HUES64 (cell line): ENCODE measurements around the gene CD36.

ENCODE experiments used
- H3K27ac ChIP-seq: 2 replicates; pipeline ENCODE4 v1.7.0; 2013; ENCODE audit warnings: low read depth, low read length, inconsistent platforms
- H3K27me3 ChIP-seq: 2 replicates; pipeline ENCODE4 v1.6.1; 2013; ENCODE audit warnings: mild to moderate bottlenecking, low read length; ENCODE audit not compliant: insufficient read depth
- H3K36me3 ChIP-seq: 2 replicates; pipeline ENCODE4 v1.6.1; 2013; ENCODE audit warnings: mild to moderate bottlenecking, low read length; ENCODE audit not compliant: insufficient read depth
- H3K4me1 ChIP-seq: 2 replicates; pipeline ENCODE4 v1.6.1; 2013; ENCODE audit warnings: mild to moderate bottlenecking, low read length, moderate library complexity; ENCODE audit not compliant: insufficient read depth
- H3K4me3 ChIP-seq: 2 replicates; pipeline ENCODE4 v1.5.1; 2013; ENCODE audit warnings: mild to moderate bottlenecking, low read length, moderate library complexity
- H3K9ac ChIP-seq: 2 replicates; pipeline ENCODE4 v1.6.1; 2013; ENCODE audit warnings: mild to moderate bottlenecking, low read depth, low read length
- H3K9me3 ChIP-seq: 2 replicates; pipeline ENCODE4 v1.6.1; 2013; ENCODE audit warnings: low read depth, low read length; ENCODE audit not compliant: insufficient read depth
- WGBS: fragments of 150-250, 120-280 bp; methylation state at CpG from one replicate; pipeline ENCODE4 v1.1.7; 2013; ENCODE audit warnings: missing lambda C conversion rate; 5-methylcytosine and 5-hydroxymethylcytosine counted together

CD36 gene

DNA sequence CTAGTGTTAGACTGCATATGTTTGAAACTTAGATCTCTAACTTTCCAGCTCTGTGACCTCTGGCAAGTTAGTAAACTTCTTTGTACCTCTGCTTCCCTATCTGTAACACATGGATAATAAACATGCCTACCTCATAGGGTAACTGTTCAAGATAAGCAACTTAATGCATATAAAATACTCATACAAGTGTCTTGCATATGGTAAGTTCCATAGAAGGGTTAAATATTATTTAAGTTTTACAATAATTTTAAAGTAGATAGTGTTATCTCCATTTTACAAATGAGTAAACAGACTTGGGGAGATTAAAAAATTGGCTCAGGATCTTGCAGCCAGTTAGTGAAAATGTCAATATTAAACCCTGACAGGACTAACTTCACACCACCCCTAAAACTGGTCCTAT is 30.1 kb upstream of the CD36 start:
- Histone ChIP-seq H3K27me3 (no peaks in the 10 kb centered on the region), H3K27ac (no peak overlapping the region), H3K9me3 (no peaks in the 10 kb centered on the region), H3K9ac (no peak overlapping the region), H3K4me1 (no peaks in the 10 kb centered on the region), H3K36me3 (no peaks in the 10 kb centered on the region), H3K4me3 (no peak overlapping the region)

- no peaks in the 10 kb centered on the region for H3K36me3 ChIP-seq
- no peaks in the 10 kb centered on the region for H3K9me3 ChIP-seq
- H3K4me3 ChIP-seq: no peak overlapping the region
- H3K27me3 ChIP-seq: no peaks in the 10 kb centered on the region
- H3K4me1 ChIP-seq: peaks cover 8% of the 10 kb centered on the region
- H3K27ac ChIP-seq: no peak overlapping the region
- 87% methylated on average over 1 of the region's 1 CpG for WGBS
- no peak overlapping the region for H3K9ac ChIP-seq
Measured at GRCh38 chr7:80609751-80610150, 28.7 kb upstream of the CD36 start.

- H3K4me3 ChIP-seq: no peak overlapping the region
- H3K27ac ChIP-seq: no peak overlapping the region
Measured at GRCh38 chr7:80611353-80611752, 27.1 kb upstream of the CD36 start.

DNA sequence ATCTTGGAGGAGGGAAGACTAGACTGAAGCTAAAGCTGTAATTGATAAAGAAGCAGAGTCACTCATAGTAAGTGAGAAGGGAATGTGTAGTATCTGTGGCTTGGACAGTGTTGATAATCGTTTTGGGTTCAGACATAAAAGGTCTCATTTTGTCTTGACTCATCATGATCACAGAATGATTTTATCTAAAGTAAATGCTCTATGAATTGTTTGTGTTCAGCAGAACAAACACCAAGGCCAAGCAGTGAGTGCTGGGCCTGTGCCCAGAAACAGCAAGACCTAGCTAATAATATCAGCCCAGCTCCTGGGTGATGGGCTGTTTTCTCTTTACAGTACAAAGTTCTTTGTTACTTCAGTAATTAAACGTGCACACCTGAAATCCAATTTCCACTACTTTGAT is 26.7 kb upstream of the CD36 start:
- Histone ChIP-seq H3K36me3 (no peaks in the 10 kb centered on the region), H3K27me3 (no peaks in the 10 kb centered on the region), H3K9me3 (no peaks in the 10 kb centered on the region), H3K4me1 (peaks cover 14% of the 10 kb centered on the region), H3K9ac (no peak overlapping the region), H3K4me3 (no peak overlapping the region), H3K27ac (no peak overlapping the region)
- WGBS: 88% methylated on average over 1 of the region's 2 CpGs

More at GRCh38 chr7:80611353-80611752, 27.1 kb upstream of the CD36 start:
- WGBS: 95% methylated on average over 3 of the region's 3 CpGs
- Histone ChIP-seq H3K36me3 (no peaks in the 10 kb centered on the region), H3K4me1 (peaks cover 14% of the 10 kb centered on the region), H3K27me3 (no peaks in the 10 kb centered on the region), H3K9ac (no peak overlapping the region), H3K9me3 (no peaks in the 10 kb centered on the region)

DNA sequence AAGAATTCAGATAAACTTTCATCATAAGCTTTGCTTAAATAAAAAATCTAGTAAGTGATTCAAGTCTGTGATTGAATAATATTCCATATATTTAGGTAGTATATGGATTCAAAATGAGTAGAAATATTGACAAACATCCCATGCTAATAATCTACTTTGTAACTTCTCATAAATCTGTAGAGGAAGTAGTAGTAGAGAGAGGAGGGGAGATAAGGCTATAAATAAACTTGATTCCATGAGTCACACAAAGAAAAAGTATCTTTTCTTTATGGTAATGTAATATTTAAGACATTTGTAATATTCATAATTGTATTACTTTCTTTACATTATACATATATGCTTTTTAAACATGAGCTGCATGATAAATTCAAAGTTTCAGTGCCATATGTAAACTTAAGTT is 25.6 kb upstream of the CD36 start:
- no peak overlapping the region for H3K27ac ChIP-seq
- no peak overlapping the region for H3K4me3 ChIP-seq
- no peaks in the 10 kb centered on the region for H3K27me3 ChIP-seq
- no peaks in the 10 kb centered on the region for H3K9me3 ChIP-seq
- peaks cover 14% of the 10 kb centered on the region for H3K4me1 ChIP-seq
- no peaks in the 10 kb centered on the region for H3K36me3 ChIP-seq
- no peak overlapping the region for H3K9ac ChIP-seq

GRCh38 chr7:80613519-80613918 is 24.9 kb upstream of the CD36 start:
- no peak overlapping the region for H3K27ac ChIP-seq
- peaks cover 14% of the 10 kb centered on the region for H3K4me1 ChIP-seq
- no peak overlapping the region for H3K4me3 ChIP-seq
- 98% methylated on average over 1 of the region's 1 CpG for WGBS
- H3K9ac ChIP-seq: no peak overlapping the region
- no peaks in the 10 kb centered on the region for H3K9me3 ChIP-seq
- no peaks in the 10 kb centered on the region for H3K36me3 ChIP-seq
- no peaks in the 10 kb centered on the region for H3K27me3 ChIP-seq

GRCh38 chr7:80614851-80615271 is 23.6 kb upstream of the CD36 start:
- Histone ChIP-seq H3K4me1 (peaks cover 14% of the 10 kb centered on the region), H3K4me3 (no peak overlapping the region), H3K36me3 (no peaks in the 10 kb centered on the region), H3K27me3 (no peaks in the 10 kb centered on the region), H3K27ac (no peak overlapping the region), H3K9ac (no peak overlapping the region), H3K9me3 (no peaks in the 10 kb centered on the region)
- 92% methylated on average over 5 of the region's 5 CpGs for WGBS

DNA sequence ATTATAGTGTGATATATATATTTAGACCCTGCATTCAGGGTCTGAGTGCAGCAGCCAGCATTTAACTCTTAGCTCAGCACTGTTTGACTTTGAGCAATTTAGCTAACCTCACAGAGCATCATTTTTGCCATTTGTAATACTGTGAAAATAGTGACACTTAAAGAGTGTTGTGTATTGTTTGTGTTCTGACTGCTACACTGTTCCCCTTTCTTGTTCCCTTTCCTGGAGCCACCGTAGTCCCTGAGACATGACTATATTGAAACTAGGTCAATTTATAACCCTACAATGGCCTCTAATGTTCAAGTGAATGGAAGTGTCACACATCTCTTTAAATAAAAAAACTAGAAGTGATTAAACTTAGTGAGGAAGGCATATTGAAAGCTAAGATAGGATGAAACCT is 20.3 kb upstream of the CD36 start:
- Histone ChIP-seq H3K9me3 (no peaks in the 10 kb centered on the region), H3K36me3 (no peaks in the 10 kb centered on the region), H3K4me1 (peaks cover 14% of the 10 kb centered on the region), H3K4me3 (no peak overlapping the region), H3K9ac (no peak overlapping the region), H3K27ac (no peak overlapping the region), H3K27me3 (no peaks in the 10 kb centered on the region)
- WGBS: no CpG with 5 or more reads among the region's 1 CpG

GRCh38 chr7:80619741-80620140 is 18.7 kb upstream of the CD36 start:
- no peaks in the 10 kb centered on the region for H3K36me3 ChIP-seq
- H3K9me3 ChIP-seq: no peaks in the 10 kb centered on the region
- H3K9ac ChIP-seq: no peak overlapping the region
- peaks cover 9% of the 10 kb centered on the region for H3K4me1 ChIP-seq
- no peak overlapping the region for H3K4me3 ChIP-seq
- H3K27me3 ChIP-seq: no peaks in the 10 kb centered on the region
- no peak overlapping the region for H3K27ac ChIP-seq

DNA sequence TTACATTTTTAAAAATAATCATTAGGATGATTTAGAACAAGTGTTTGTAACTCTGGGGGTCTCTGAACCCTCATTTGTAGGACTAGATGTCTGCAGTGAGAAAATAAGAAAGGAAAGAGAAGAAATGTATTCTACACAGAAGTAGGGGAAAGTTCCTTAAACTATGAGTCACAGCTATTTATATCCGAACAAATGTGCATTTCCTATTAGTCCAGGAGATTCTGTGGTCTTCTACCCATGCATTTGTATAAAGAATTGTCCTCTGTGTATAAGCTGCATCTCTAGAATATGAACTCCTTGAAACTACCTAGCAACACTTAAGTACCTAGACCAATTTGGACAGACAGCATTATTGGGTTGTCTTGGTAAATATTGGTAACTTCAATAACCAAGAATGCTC is 15.9 kb upstream of the CD36 start:
- 100% methylated on average over 1 of the region's 1 CpG for WGBS
- Histone ChIP-seq H3K27me3 (no peaks in the 10 kb centered on the region), H3K4me3 (no peak overlapping the region), H3K4me1 (0 out of 2 replicates have a peak, but pooled peaks cover 3% of the 10 kb centered on the region), H3K36me3 (no peaks in the 10 kb centered on the region), H3K9me3 (no peaks in the 10 kb centered on the region), H3K27ac (no peak overlapping the region), H3K9ac (no peak overlapping the region)

- H3K4me3 ChIP-seq: no peak overlapping the region
- no peak overlapping the region for H3K9ac ChIP-seq
- H3K4me1 ChIP-seq: 0 out of 2 replicates have a peak, but pooled peaks cover 3% of the 10 kb centered on the region
- 85% methylated on average over 3 of the region's 3 CpGs for WGBS
- H3K27me3 ChIP-seq: no peaks in the 10 kb centered on the region
- H3K27ac ChIP-seq: no peak overlapping the region
- H3K36me3 ChIP-seq: no peaks in the 10 kb centered on the region
- no peaks in the 10 kb centered on the region for H3K9me3 ChIP-seq
Measured at GRCh38 chr7:80623503-80624252, 14.8 kb upstream of the CD36 start.

GRCh38 chr7:80624763-80625162 is 13.7 kb upstream of the CD36 start:
- Histone ChIP-seq H3K36me3 (no peaks in the 10 kb centered on the region), H3K27me3 (no peaks in the 10 kb centered on the region), H3K27ac (no peak overlapping the region), H3K4me3 (no peak overlapping the region), H3K9me3 (no peaks in the 10 kb centered on the region), H3K4me1 (0 out of 2 replicates have a peak, but pooled peaks cover 3% of the 10 kb centered on the region), H3K9ac (no peak overlapping the region)
- 97% methylated on average over 1 of the region's 1 CpG for WGBS
